ENCODE data around the gene CTBP1.

- TF ChIP-seq, protein P1, sequence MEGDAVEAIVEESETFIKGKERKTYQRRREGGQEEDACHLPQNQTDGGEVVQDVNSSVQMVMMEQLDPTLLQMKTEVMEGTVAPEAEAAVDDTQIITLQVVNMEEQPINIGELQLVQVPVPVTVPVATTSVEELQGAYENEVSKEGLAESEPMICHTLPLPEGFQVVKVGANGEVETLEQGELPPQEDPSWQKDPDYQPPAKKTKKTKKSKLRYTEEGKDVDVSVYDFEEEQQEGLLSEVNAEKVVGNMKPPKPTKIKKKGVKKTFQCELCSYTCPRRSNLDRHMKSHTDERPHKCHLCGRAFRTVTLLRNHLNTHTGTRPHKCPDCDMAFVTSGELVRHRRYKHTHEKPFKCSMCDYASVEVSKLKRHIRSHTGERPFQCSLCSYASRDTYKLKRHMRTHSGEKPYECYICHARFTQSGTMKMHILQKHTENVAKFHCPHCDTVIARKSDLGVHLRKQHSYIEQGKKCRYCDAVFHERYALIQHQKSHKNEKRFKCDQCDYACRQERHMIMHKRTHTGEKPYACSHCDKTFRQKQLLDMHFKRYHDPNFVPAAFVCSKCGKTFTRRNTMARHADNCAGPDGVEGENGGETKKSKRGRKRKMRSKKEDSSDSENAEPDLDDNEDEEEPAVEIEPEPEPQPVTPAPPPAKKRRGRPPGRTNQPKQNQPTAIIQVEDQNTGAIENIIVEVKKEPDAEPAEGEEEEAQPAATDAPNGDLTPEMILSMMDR (IDR thresholded peaks at IDR 0.05): no peak
- TF ChIP-seq EZH2 (IDR thresholded peaks at IDR 0.05): no peak
- no peak for TF ChIP-seq EZH2phosphoT487 (IDR thresholded peaks at IDR 0.05)
Observed at GRCh38 chr4:1258457-1258856, 9.5 kb upstream of the CTBP1 start.
